IMR-90 (cell line): ENCODE data around the gene CABS1. TPM values are rescaled to one million over a fixed set of nuclear protein-coding genes. Genes with fewer than 3 reads are reported as not detected.

Source experiments
- ATAC-seq: fragments of 200-7000 bp; cut with Tn5 transposase; 2 replicates; pipeline ENCODE4 v1.9.1; 2020; ENCODE audit warnings: low read depth, mild to moderate bottlenecking, moderate library complexity
- BruUV-seq: library from RNA; stranded (reverse); fragments of 400-500 nt; replicated peaks from 2 replicates; lab custom pipeline; 2021; lab: Mats Ljungman, UMichigan
- CTCF ChIA-PET: fragments of 300-600 bp; formaldehyde crosslinking; extraction: SDS; loops from one replicate; lab custom pipeline; 2021; ENCODE audit warnings: antibody characterized with exemption; lab: Yijun Ruan, JAX
- POLR2A ChIA-PET: fragments of 300-600 bp; sonication (Branson Sonifier 250); formaldehyde crosslinking; loops from one replicate; lab custom pipeline; 2022; ENCODE audit warnings: antibody characterized with exemption; ENCODE audit not compliant: unreplicated experiment; lab: Charles Lee
- DNase-seq: peaks from one replicate; pipeline ENCODE4 v3.0.0; 2013
- H2AFZ ChIP-seq: replicated peaks from 2 replicates; pipeline ENCODE3; 2013; ENCODE audit warnings: low read length, mild to moderate bottlenecking; ENCODE audit not compliant: poor library complexity
- H2AK5ac ChIP-seq: 2 replicates; pipeline ENCODE4 v1.6.1; 2013; ENCODE audit warnings: low read depth, low read length, inconsistent platforms
- H2AK9ac ChIP-seq: replicated peaks from 2 replicates; pipeline ENCODE3; 2013; ENCODE audit warnings: mild to moderate bottlenecking, low read depth, low read length, moderate library complexity; ENCODE audit not compliant: poor library complexity
- H2BK120ac ChIP-seq: 2 replicates; pipeline ENCODE4 v1.6.1; 2013; ENCODE audit warnings: low read depth, low read length, inconsistent platforms
- H2BK15ac ChIP-seq: 3 replicates; pipeline ENCODE4 v1.6.1; 2013; ENCODE audit warnings: low read depth, low read length, inconsistent platforms
- H2BK20ac ChIP-seq: 2 replicates; pipeline ENCODE4 v1.6.1; 2013; ENCODE audit warnings: low read depth, mild to moderate bottlenecking, inconsistent platforms, low read length, moderate library complexity
- H2BK5ac ChIP-seq: 2 replicates; pipeline ENCODE4 v1.6.1; 2013; ENCODE audit warnings: mild to moderate bottlenecking, low read depth, low read length, inconsistent platforms; ENCODE audit not compliant: poor library complexity, severe bottlenecking
- H3K14ac ChIP-seq: replicated peaks from 2 replicates; pipeline ENCODE4 v1.6.1; 2013; ENCODE audit warnings: low read depth, low read length, inconsistent platforms
- H3K18ac ChIP-seq: 2 replicates; pipeline ENCODE4 v1.6.1; 2013; ENCODE audit warnings: low read depth, low read length, control low read depth
- H3K23ac ChIP-seq: 2 replicates; pipeline ENCODE4 v1.6.1; 2013; ENCODE audit warnings: low read depth, low read length, inconsistent platforms
- H3K27ac ChIP-seq: 2 replicates; pipeline ENCODE4 v1.5.1; 2013; ENCODE audit warnings: mild to moderate bottlenecking, control low read depth, low read length; ENCODE audit not compliant: insufficient read depth
- H3K27me3 ChIP-seq: 2 replicates; pipeline ENCODE4 v1.6.1; 2013; ENCODE audit warnings: low read length; ENCODE audit not compliant: control insufficient read depth, insufficient read depth
- H3K36me3 ChIP-seq: 2 replicates; pipeline ENCODE4 v1.6.1; 2013; ENCODE audit warnings: low read length, mixed read lengths; ENCODE audit not compliant: control insufficient read depth, insufficient read depth
- H3K4ac ChIP-seq: 2 replicates; pipeline ENCODE4 v1.6.1; 2013; ENCODE audit warnings: low read depth, low read length, inconsistent platforms
- H3K4me1 ChIP-seq: 2 replicates; pipeline ENCODE4 v1.6.1; 2013; ENCODE audit warnings: low read length, mixed read lengths; ENCODE audit not compliant: control insufficient read depth, insufficient read depth
- H3K4me2 ChIP-seq: 2 replicates; pipeline ENCODE4 v1.6.1; 2013; ENCODE audit warnings: low read depth, mild to moderate bottlenecking, control low read depth, low read length, moderate library complexity
- H3K4me3 ChIP-seq: 2 replicates; pipeline ENCODE4 v1.5.1; 2013; ENCODE audit warnings: low read depth, mild to moderate bottlenecking, control low read depth, low read length, moderate library complexity; ENCODE audit not compliant: insufficient read depth
- H3K56ac ChIP-seq: 2 replicates; pipeline ENCODE4 v1.6.1; 2013; ENCODE audit warnings: low read length, inconsistent platforms; ENCODE audit not compliant: insufficient read depth; ENCODE audit errors: extremely low read depth
- H3K79me1 ChIP-seq, 2 experiments: 2 replicates each; pipeline ENCODE4 v1.6.1; 2013; ENCODE audit warnings: low read length in 2 of 2, inconsistent platforms in 1 of 2, low read depth in 1 of 2
- H3K9ac ChIP-seq: 2 replicates; pipeline ENCODE4 v1.6.1; 2013; ENCODE audit warnings: low read depth, low read length, control low read depth
- H3K9me1 ChIP-seq: 2 replicates; pipeline ENCODE4 v1.6.1; 2013; ENCODE audit warnings: low read length, inconsistent platforms; ENCODE audit not compliant: insufficient read depth
- H3K9me3 ChIP-seq: 2 replicates; pipeline ENCODE4 v1.6.1; 2013; ENCODE audit warnings: low read length; ENCODE audit not compliant: control insufficient read depth, insufficient read depth
- H4K20me1 ChIP-seq: 2 replicates; pipeline ENCODE4 v1.6.1; 2013; ENCODE audit warnings: low read length, inconsistent platforms; ENCODE audit not compliant: insufficient read depth
- H4K5ac ChIP-seq: 2 replicates; pipeline ENCODE4 v1.6.1; 2013; ENCODE audit warnings: mild to moderate bottlenecking, low read depth, low read length, control low read depth
- H4K8ac ChIP-seq, 2 experiments: 2 replicates each; pipeline ENCODE4 v1.6.1; 2013; ENCODE audit warnings: low read depth in 2 of 2, low read length in 2 of 2, control low read depth in 1 of 2, inconsistent platforms in 1 of 2
- H4K91ac ChIP-seq: 2 replicates; pipeline ENCODE4 v1.6.1; 2013; ENCODE audit warnings: low read depth, low read length, inconsistent platforms; ENCODE audit not compliant: insufficient read depth
- BHLHE40 ChIP-seq: fragments of 150-350 bp; IDR thresholded peaks from 2 replicates; pipeline ENCODE4 v1.6.1; 2016; ENCODE audit warnings: mild to moderate bottlenecking, low read depth, low read length
- CEBPB ChIP-seq: IDR thresholded peaks from 2 replicates; pipeline ENCODE4 v1.6.1; 2012; ENCODE audit warnings: low read depth, low read length, improper control_type of control experiment
- CHD1 ChIP-seq: IDR thresholded peaks from 2 replicates; pipeline ENCODE4 v1.6.1; 2012; ENCODE audit warnings: low read depth, low read length, improper control_type of control experiment
- FOS ChIP-seq: fragments of 150-350 bp; IDR thresholded peaks from 2 replicates; pipeline ENCODE4 v1.6.1; 2016; ENCODE audit warnings: low read depth, low read length
- MAFK ChIP-seq: IDR thresholded peaks from 2 replicates; pipeline ENCODE4 v1.6.1; 2012; ENCODE audit warnings: low read depth, low read length, improper control_type of control experiment
- MAZ ChIP-seq: IDR thresholded peaks from 2 replicates; pipeline ENCODE4 v1.6.1; 2012; ENCODE audit warnings: low read depth, mild to moderate bottlenecking, low read length, improper control_type of control experiment, moderate library complexity, borderline replicate concordance
- MXI1 ChIP-seq: IDR thresholded peaks from 2 replicates; pipeline ENCODE4 v1.6.1; 2012; ENCODE audit warnings: low read depth, mild to moderate bottlenecking, low read length, moderate library complexity, borderline replicate concordance
- NFE2L2 ChIP-seq: fragments of 150-350 bp; IDR thresholded peaks from 2 replicates; pipeline ENCODE4 v1.6.1; 2016; ENCODE audit warnings: low read depth, mild to moderate bottlenecking, low read length
- POLR2A ChIP-seq: IDR thresholded peaks from 2 replicates; pipeline ENCODE4 v1.6.1; 2012; ENCODE audit warnings: mild to moderate bottlenecking, low read depth, low read length
- RAD21 ChIP-seq: IDR thresholded peaks from 2 replicates; pipeline ENCODE4 v1.6.1; 2012; ENCODE audit warnings: low read length, improper control_type of control experiment
- RCOR1 ChIP-seq: IDR thresholded peaks from 2 replicates; pipeline ENCODE4 v1.6.1; 2012; ENCODE audit warnings: mild to moderate bottlenecking, low read length, improper control_type of control experiment; ENCODE audit not compliant: insufficient replicate concordance
- RFX5 ChIP-seq: IDR thresholded peaks from 2 replicates; pipeline ENCODE4 v1.8.0; 2012; ENCODE audit warnings: low read depth, mild to moderate bottlenecking, low read length, moderate library complexity
- SMC3 ChIP-seq: fragments of 150-350 bp; IDR thresholded peaks from 2 replicates; pipeline ENCODE4 v1.6.1; 2016; ENCODE audit warnings: low read depth, mild to moderate bottlenecking, antibody characterized with exemption, low read length, moderate library complexity
- WGBS, 2 experiments: methylation state at CpG; one replicate each; pipeline versions ENCODE4 v1.1.5 to v1.1.7; 2013; ENCODE audit warnings: missing lambda C conversion rate in 2 of 2; ENCODE audit not compliant: insufficient read length in 1 of 2; ENCODE audit errors: extremely low coverage in 2 of 2; 5-methylcytosine and 5-hydroxymethylcytosine counted together
- dilution Hi-C: fragments of 300-500 bp; cut with HindIII; formaldehyde crosslinking; loops from one replicate; pipeline ENCODE4 v1.14.3; 2018; ENCODE audit warnings: low sequenced_read_pairs; ENCODE audit not compliant: unreplicated experiment
- in situ Hi-C: fragments of 300-500 bp; cut with MboI; formaldehyde crosslinking; loops from 3 replicates; pipeline ENCODE4 v1.14.3; 2019; ENCODE audit warnings: low sequenced_read_pairs, inconsistent platforms, mixed read lengths
- intact Hi-C: fragments of 100-400 bp; cut with micrococcal nuclease; formaldehyde crosslinking; loops from 2 replicates; pipeline ENCODE4 v1.10.0; 2022
- polyA plus RNA-seq, 3 experiments: library from polyadenylated mRNA; depleted of rRNA; stranded (reverse); fragments of >200 nt; gene quantifications; 2 replicates each; pipeline ENCODE4 v1.2.3, GENCODE V29; 2012; ENCODE audit warnings: low replicate concordance in 1 of 3
- total RNA-seq: library from RNA; depleted of rRNA; stranded (reverse); fragments of >200 nt; gene quantifications from 2 replicates; pipeline ENCODE4 v1.2.3, GENCODE V29; 2012
- TF ChIP-seq, protein P1 (sequence below): conservative IDR thresholded peaks from 2 replicates; pipeline ENCODE4 v1.5.1; 2012; ENCODE audit warnings: mild to moderate bottlenecking, low read depth, low read length, improper control_type of control experiment
- TF ChIP-seq, protein P2 (sequence below): fragments of 150-350 bp; IDR thresholded peaks from 2 replicates; pipeline ENCODE4 v1.6.1; 2017; ENCODE audit warnings: mild to moderate bottlenecking, antibody characterized with exemption, low read length, low read depth
- TF ChIP-seq, protein P3 (sequence below): fragments of 150-350 bp; IDR thresholded peaks from 2 replicates; pipeline ENCODE4 v1.6.1; 2016; ENCODE audit warnings: low read depth, mild to moderate bottlenecking, low read length, moderate library complexity, borderline replicate concordance

The CABS1 gene
- total and polyA plus RNA-seq, 2 of the 4 experiments (the other 2 are of a cell fraction): not detected

DNA sequence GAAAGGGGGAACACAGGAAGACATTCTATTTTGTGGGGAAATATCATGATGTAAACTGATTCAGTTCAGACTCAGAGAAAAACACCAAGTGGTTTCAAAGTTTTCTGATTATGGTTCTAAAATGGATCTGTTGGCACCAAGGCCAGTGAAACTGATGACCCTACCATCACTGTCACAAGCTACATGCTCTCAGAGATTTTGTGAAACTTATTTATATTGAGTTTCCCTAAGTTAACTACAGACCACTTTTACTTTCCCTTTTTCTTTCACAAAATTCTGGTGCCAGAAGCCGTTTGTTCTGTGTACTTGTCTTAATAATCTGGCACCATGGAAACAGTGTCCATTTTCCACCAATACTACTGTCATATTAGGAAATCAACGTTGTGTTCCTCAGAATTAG is 43.4 kb upstream of the CABS1 start:
- no peak overlapping the region for H3K18ac ChIP-seq
- no peak for DNase-seq
- H3K9me1 ChIP-seq: no peaks in the 10 kb centered on the region
- H2BK20ac ChIP-seq: no peak overlapping the region
- no peak overlapping the region for H3K23ac ChIP-seq
- no peak overlapping the region for H4K5ac ChIP-seq
- no peak overlapping the region for H3K4me2 ChIP-seq
- no peaks in the 10 kb centered on the region for H3K27me3 ChIP-seq
- TF ChIP-seq MAZ (no peak), RAD21 (no peak), NFE2L2 (no peak), MXI1 (no peak), RCOR1 (no peak), POLR2A (no peak), CHD1 (no peak), FOS (no peak), SMC3 (no peak), BHLHE40 (no peak), CEBPB (no peak), RFX5 (no peak), MAFK (no peak)
- TF ChIP-seq, protein P1, sequence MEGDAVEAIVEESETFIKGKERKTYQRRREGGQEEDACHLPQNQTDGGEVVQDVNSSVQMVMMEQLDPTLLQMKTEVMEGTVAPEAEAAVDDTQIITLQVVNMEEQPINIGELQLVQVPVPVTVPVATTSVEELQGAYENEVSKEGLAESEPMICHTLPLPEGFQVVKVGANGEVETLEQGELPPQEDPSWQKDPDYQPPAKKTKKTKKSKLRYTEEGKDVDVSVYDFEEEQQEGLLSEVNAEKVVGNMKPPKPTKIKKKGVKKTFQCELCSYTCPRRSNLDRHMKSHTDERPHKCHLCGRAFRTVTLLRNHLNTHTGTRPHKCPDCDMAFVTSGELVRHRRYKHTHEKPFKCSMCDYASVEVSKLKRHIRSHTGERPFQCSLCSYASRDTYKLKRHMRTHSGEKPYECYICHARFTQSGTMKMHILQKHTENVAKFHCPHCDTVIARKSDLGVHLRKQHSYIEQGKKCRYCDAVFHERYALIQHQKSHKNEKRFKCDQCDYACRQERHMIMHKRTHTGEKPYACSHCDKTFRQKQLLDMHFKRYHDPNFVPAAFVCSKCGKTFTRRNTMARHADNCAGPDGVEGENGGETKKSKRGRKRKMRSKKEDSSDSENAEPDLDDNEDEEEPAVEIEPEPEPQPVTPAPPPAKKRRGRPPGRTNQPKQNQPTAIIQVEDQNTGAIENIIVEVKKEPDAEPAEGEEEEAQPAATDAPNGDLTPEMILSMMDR: no peak
- TF ChIP-seq, protein P2, sequence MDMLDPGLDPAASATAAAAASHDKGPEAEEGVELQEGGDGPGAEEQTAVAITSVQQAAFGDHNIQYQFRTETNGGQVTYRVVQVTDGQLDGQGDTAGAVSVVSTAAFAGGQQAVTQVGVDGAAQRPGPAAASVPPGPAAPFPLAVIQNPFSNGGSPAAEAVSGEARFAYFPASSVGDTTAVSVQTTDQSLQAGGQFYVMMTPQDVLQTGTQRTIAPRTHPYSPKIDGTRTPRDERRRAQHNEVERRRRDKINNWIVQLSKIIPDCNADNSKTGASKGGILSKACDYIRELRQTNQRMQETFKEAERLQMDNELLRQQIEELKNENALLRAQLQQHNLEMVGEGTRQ: no peak
- TF ChIP-seq, protein P3, sequence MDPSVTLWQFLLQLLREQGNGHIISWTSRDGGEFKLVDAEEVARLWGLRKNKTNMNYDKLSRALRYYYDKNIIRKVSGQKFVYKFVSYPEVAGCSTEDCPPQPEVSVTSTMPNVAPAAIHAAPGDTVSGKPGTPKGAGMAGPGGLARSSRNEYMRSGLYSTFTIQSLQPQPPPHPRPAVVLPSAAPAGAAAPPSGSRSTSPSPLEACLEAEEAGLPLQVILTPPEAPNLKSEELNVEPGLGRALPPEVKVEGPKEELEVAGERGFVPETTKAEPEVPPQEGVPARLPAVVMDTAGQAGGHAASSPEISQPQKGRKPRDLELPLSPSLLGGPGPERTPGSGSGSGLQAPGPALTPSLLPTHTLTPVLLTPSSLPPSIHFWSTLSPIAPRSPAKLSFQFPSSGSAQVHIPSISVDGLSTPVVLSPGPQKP: no peak
- H3K4me3 ChIP-seq: no peak overlapping the region
- POLR2A ChIA-PET: no interaction called here
- H2AK5ac ChIP-seq: no peak overlapping the region
- no peak for ATAC-seq
- no TSS peak for BruUV-seq
- H3K56ac ChIP-seq: no peak overlapping the region
- H4K8ac ChIP-seq: no peak overlapping the region
- H3K27ac ChIP-seq: no peak overlapping the region
- intact Hi-C loops (no loop called here), dilution Hi-C loops (no loop called here), in situ Hi-C loops (no loop called here)
- CTCF ChIA-PET: no interaction called here
- H2AK9ac ChIP-seq: no peak overlapping the region
- H4K91ac ChIP-seq: no peak overlapping the region
- no peak overlapping the region for H3K14ac ChIP-seq
- H2BK120ac ChIP-seq: no peak overlapping the region
- H2AFZ ChIP-seq: no peak overlapping the region
- no CpG with 5 or more reads among the region's 2 CpGs for WGBS, 2 experiments
- H2BK5ac ChIP-seq: no peak overlapping the region
- no peaks in the 10 kb centered on the region for H3K9me3 ChIP-seq
- H2BK15ac ChIP-seq: no peak overlapping the region
- H3K4me1 ChIP-seq: no peaks in the 10 kb centered on the region
- no peak overlapping the region for H3K9ac ChIP-seq
- no peak overlapping the region for H3K4ac ChIP-seq
- no peaks in the 10 kb centered on the region for H3K79me1 ChIP-seq
- H4K20me1 ChIP-seq: no peaks in the 10 kb centered on the region
- no peaks in the 10 kb centered on the region for H3K36me3 ChIP-seq
